CD4-positive, alpha-beta T cell (primary cell): ENCODE data around the gene C4orf54. TPM values are rescaled to one million over a fixed set of nuclear protein-coding genes. Genes with fewer than 3 reads are reported as not detected.

ENCODE experiments used
- ATAC-seq: fragments of 200-7000 bp; cut with Tn5 transposase; one replicate; pipeline ENCODE4 v1.10.0; 2022; ENCODE audit warnings: mild to moderate bottlenecking; ENCODE audit not compliant: poor library complexity
- CTCF ChIA-PET: fragments of 350-600 bp; sonication (Branson Sonifier 250); formaldehyde crosslinking; loops from one replicate; lab custom pipeline; 2021; ENCODE audit warnings: antibody characterized with exemption, inconsistent platforms; lab: Charles Lee
- POLR2A ChIA-PET: fragments of 350-600 bp; sonication (Branson Sonifier 250); formaldehyde crosslinking; loops from one replicate; lab custom pipeline; 2021; ENCODE audit warnings: antibody characterized with exemption, inconsistent platforms; lab: Charles Lee
- DNase-seq, 14 experiments: peaks; one replicate each; pipeline ENCODE4 v3.0.0-alpha.2; 2013 to 2020; ENCODE audit warnings: mixed read lengths in 2 of 14
- H3K27ac ChIP-seq, 2 donors: one replicate each; pipeline versions ENCODE4 v1.5.1 to v1.7.0; 2013; ENCODE audit warnings: low read length in 2 of 2, low read depth in 1 of 2, mild to moderate bottlenecking in 1 of 2
- H3K27me3 ChIP-seq, 2 experiments: 1 replicate in 1 of 2; 2 replicates in 1 of 2; pipeline versions ENCODE4 v1.6.1 to v1.7.0; 2013; ENCODE audit warnings: low read length in 2 of 2, control low read depth in 1 of 2, mild to moderate bottlenecking in 1 of 2, moderate library complexity in 1 of 2; ENCODE audit not compliant: insufficient read depth in 2 of 2, control insufficient read depth in 1 of 2
- H3K36me3 ChIP-seq: one replicate; pipeline ENCODE4 v1.6.1; 2013; ENCODE audit warnings: low read length, control low read depth; ENCODE audit not compliant: insufficient read depth
- H3K4me1 ChIP-seq: one replicate; pipeline ENCODE4 v1.6.1; 2013; ENCODE audit warnings: low read length, control low read depth; ENCODE audit not compliant: insufficient read depth
- H3K4me3 ChIP-seq: one replicate; pipeline ENCODE4 v1.5.1; 2013; ENCODE audit warnings: mild to moderate bottlenecking, low read length, moderate library complexity
- H3K9me3 ChIP-seq, 2 experiments: 1 replicate in 1 of 2; 2 replicates in 1 of 2; pipeline versions ENCODE4 v1.6.1 to v1.7.0; 2013; ENCODE audit warnings: low read length in 2 of 2, mild to moderate bottlenecking in 2 of 2, control low read depth in 1 of 2, moderate library complexity in 1 of 2; ENCODE audit not compliant: control insufficient read depth in 1 of 2, insufficient read depth in 1 of 2
- H3K27ac Mint-ChIP-seq: one replicate; pipeline ENCODE4 v1.8.0; 2020; ENCODE audit warnings: mixed read lengths
- H3K27me3 Mint-ChIP-seq: one replicate; pipeline ENCODE4 v1.8.0; 2021; ENCODE audit warnings: mixed read lengths
- H3K36me3 Mint-ChIP-seq: one replicate; pipeline ENCODE4 v1.8.0; 2021; ENCODE audit warnings: low read depth, mixed read lengths
- H3K4me1 Mint-ChIP-seq: one replicate; pipeline ENCODE4 v1.8.0; 2021; ENCODE audit warnings: low read depth, mixed read lengths
- H3K4me3 Mint-ChIP-seq: one replicate; pipeline ENCODE4 v1.8.0; 2020; ENCODE audit warnings: mild to moderate bottlenecking, mixed read lengths
- H3K9me3 Mint-ChIP-seq: one replicate; pipeline ENCODE4 v1.8.0; 2020; ENCODE audit warnings: mixed read lengths
- intact Hi-C, 2 experiments: fragments of 100-400 bp; cut with DNase I in 1 of 2; cut with micrococcal nuclease in 1 of 2; formaldehyde crosslinking; loops; one replicate each; pipeline versions ENCODE4 v1.15.1 to v1.9.0; 2023 to 2025; cut with DNase I, micrococcal nuclease
- total RNA-seq, 174 experiments: library from RNA in 2 of 174; stranded (reverse) in 2 of 174; gene quantifications; one replicate each; pipeline ENCODE4 v1.2.3 and lab custom pipeline; 2021 to 2026
- TF ChIP-seq, protein P1 (sequence below): fragments of 200-600 bp; IDR thresholded peaks from one replicate; pipeline ENCODE4 v1.8.0; 2022; ENCODE audit warnings: antibody characterized with exemption, mild to moderate bottlenecking

C4orf54 gene
- total RNA-seq, 2 experiments from 2014 or later, result not detected

- Mint-ChIP-seq H3K27me3 (peaks cover 25% of the 10 kb centered on the region), H3K4me1 (no peaks in the 10 kb centered on the region), H3K9me3 (no peaks in the 10 kb centered on the region), H3K27ac (no peak overlapping the region), H3K4me3 (no peak overlapping the region), H3K36me3 (no peaks in the 10 kb centered on the region)
- no peak overlapping the region for H3K4me3 ChIP-seq
- POLR2A ChIA-PET, result no interaction called here
- DNase-seq (no peak), ATAC-seq (no peak)
- no peaks in the 10 kb centered on the region for H3K9me3 ChIP-seq
- CTCF ChIA-PET, result no interaction called here
- H3K4me1 ChIP-seq, result no peaks in the 10 kb centered on the region
- no peaks in the 10 kb centered on the region for H3K36me3 ChIP-seq
- no peak overlapping the region for H3K27ac ChIP-seq
- TF ChIP-seq, protein P1, sequence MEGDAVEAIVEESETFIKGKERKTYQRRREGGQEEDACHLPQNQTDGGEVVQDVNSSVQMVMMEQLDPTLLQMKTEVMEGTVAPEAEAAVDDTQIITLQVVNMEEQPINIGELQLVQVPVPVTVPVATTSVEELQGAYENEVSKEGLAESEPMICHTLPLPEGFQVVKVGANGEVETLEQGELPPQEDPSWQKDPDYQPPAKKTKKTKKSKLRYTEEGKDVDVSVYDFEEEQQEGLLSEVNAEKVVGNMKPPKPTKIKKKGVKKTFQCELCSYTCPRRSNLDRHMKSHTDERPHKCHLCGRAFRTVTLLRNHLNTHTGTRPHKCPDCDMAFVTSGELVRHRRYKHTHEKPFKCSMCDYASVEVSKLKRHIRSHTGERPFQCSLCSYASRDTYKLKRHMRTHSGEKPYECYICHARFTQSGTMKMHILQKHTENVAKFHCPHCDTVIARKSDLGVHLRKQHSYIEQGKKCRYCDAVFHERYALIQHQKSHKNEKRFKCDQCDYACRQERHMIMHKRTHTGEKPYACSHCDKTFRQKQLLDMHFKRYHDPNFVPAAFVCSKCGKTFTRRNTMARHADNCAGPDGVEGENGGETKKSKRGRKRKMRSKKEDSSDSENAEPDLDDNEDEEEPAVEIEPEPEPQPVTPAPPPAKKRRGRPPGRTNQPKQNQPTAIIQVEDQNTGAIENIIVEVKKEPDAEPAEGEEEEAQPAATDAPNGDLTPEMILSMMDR, result no peak
- no peaks in the 10 kb centered on the region for H3K27me3 ChIP-seq
- intact Hi-C loops, result no loop called here
Observed at GRCh38 chr4:99617374-99617773, 40.3 kb downstream of the C4orf54 start.

DNA sequence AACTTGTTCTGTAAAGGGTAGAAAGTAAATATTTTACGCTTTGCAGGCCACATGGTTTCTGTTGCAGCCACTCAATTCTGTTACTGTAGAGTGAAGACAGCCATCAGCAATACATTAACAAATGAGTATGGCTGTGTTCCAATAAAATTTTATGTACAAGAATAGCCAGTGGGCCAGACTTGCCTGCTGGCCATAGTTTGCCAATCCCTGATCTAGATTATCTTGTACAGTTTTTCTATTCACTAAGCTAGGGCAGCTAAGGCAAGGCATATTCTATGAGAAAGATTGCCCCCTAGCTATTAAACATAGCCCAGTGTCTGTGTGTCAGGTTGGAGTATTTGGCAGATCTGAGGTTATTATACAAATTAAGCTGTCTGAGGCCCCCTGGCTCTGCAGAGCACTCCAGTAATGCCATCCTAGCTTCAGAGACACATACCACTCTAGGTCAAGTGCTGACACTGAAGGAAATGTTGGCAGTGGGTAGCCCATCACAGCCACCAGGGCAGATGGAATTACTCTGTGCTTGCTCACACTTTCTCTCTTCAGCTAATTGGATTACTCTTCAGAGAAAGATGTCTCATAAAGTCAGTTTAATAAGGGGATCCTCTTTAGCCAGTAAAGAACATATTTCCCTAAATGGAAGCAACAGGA lies 42.3 kb downstream of the C4orf54 start:
- CTCF ChIA-PET, result interaction anchor here (0.8 kb wide), 1 partner anchor 62 kb away, joined by 3 read pairs; no protein-coding TSS in a partner anchor

GRCh38 chr4:99614491-99614890 lies 43.1 kb downstream of the C4orf54 start:
- ATAC-seq (no peak), DNase-seq (no peak)
- H3K4me1 Mint-ChIP-seq, result no peaks in the 10 kb centered on the region
- peaks cover 42% of the 10 kb centered on the region for H3K27me3 Mint-ChIP-seq
- Histone ChIP-seq H3K4me1 (no peaks in the 10 kb centered on the region), H3K4me3 (no peak overlapping the region), H3K9me3 (no peaks in the 10 kb centered on the region), H3K36me3 (no peaks in the 10 kb centered on the region), H3K27me3 (no peaks in the 10 kb centered on the region), H3K27ac (no peak overlapping the region)
- H3K4me3 Mint-ChIP-seq, result no peak overlapping the region
- no peaks in the 10 kb centered on the region for H3K9me3 Mint-ChIP-seq
- H3K27ac Mint-ChIP-seq, result no peak overlapping the region
- ChIA-PET POLR2A (no interaction called here), CTCF (no interaction called here)
- intact Hi-C loops, result no loop called here
- TF ChIP-seq, protein P1, result no peak
- H3K36me3 Mint-ChIP-seq, result no peaks in the 10 kb centered on the region

More for the DNA sequence above, 42.3 kb downstream of the C4orf54 start:
- Mint-ChIP-seq H3K4me1 (no peaks in the 10 kb centered on the region), H3K4me3 (no peak overlapping the region), H3K27me3 (peaks cover 34% of the 10 kb centered on the region), H3K9me3 (no peaks in the 10 kb centered on the region), H3K27ac (no peak overlapping the region), H3K36me3 (no peaks in the 10 kb centered on the region)
- TF ChIP-seq, protein P1, result no peak
- DNase-seq (no peak), ATAC-seq (no peak)
- Histone ChIP-seq H3K9me3 (no peaks in the 10 kb centered on the region), H3K36me3 (no peaks in the 10 kb centered on the region), H3K4me1 (no peaks in the 10 kb centered on the region), H3K4me3 (no peak overlapping the region), H3K27me3 (no peaks in the 10 kb centered on the region), H3K27ac (no peak overlapping the region)
- intact Hi-C loops, result no loop called here
- POLR2A ChIA-PET, result interaction anchor here (0.7 kb wide), 1 partner anchor 97 kb away, joined by 3 read pairs; no protein-coding TSS in a partner anchor
